Thyroid gland (tissue), 4 donors: ENCODE measurements around the gene PSD2.

Source experiments
- CTCF ChIP-seq, 6 experiments: fragments of 200-600 bp in 3 of 6; fragments of 450-650 bp in 3 of 6; sonication (generic) in 3 of 6; IDR thresholded peaks; one replicate each; pipeline ENCODE4 v1.5.1; 2016 to 2019; ENCODE audit warnings: antibody characterized with exemption in 6 of 6, mild to moderate bottlenecking in 2 of 6, inconsistent platforms in 1 of 6, moderate library complexity in 1 of 6
- POLR2A ChIP-seq, 2 donors: fragments of 450-650 bp; IDR thresholded peaks; one replicate each; pipeline ENCODE4 v1.6.1; 2017; ENCODE audit warnings: antibody characterized with exemption in 2 of 2, mild to moderate bottlenecking in 2 of 2, moderate library complexity in 1 of 2

- TF ChIP-seq CTCF (IDR thresholded peaks at IDR 0.05) = no peak
- no peak for TF ChIP-seq POLR2A (IDR thresholded peaks at IDR 0.05)
These were observed 9.9 kb downstream of the PSD2 start for GRCh38 chr5:139805545-139805944.
